ENCODE data around the gene PEF1.

Gene PEF1

DNA sequence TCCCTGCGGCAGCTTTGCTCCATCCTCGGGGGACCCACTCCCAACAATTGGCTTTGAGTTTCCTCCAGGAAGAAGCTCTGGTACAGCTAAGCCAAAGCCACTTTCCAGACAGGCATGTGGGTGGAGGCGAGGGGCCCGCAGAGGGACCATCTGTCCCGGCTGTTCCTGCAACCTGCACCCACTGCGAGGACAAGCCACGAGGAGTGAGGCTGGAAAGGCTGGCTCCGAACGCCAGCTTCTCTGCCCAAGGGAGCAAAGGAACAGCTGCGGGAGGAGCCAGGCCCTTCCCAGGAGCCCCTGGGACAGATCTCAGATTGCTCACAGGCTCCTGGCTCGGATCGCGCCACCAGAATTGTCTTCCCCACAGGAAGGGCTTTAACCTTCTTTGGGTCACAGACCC is 28.3 kb upstream of the PEF1 start:
- no peak overlapping the region for H3K4me3 ChIP-seq (ENCODE audit: low read depth, low read length)
- DNase-seq (ENCODE audit: low read depth) = no peak
- TF ChIP-seq, protein P1, sequence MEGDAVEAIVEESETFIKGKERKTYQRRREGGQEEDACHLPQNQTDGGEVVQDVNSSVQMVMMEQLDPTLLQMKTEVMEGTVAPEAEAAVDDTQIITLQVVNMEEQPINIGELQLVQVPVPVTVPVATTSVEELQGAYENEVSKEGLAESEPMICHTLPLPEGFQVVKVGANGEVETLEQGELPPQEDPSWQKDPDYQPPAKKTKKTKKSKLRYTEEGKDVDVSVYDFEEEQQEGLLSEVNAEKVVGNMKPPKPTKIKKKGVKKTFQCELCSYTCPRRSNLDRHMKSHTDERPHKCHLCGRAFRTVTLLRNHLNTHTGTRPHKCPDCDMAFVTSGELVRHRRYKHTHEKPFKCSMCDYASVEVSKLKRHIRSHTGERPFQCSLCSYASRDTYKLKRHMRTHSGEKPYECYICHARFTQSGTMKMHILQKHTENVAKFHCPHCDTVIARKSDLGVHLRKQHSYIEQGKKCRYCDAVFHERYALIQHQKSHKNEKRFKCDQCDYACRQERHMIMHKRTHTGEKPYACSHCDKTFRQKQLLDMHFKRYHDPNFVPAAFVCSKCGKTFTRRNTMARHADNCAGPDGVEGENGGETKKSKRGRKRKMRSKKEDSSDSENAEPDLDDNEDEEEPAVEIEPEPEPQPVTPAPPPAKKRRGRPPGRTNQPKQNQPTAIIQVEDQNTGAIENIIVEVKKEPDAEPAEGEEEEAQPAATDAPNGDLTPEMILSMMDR (IDR thresholded peaks at IDR 0.05; ENCODE audit: control insufficient read depth, extremely low read depth, insufficient read depth) = no peak

DNA sequence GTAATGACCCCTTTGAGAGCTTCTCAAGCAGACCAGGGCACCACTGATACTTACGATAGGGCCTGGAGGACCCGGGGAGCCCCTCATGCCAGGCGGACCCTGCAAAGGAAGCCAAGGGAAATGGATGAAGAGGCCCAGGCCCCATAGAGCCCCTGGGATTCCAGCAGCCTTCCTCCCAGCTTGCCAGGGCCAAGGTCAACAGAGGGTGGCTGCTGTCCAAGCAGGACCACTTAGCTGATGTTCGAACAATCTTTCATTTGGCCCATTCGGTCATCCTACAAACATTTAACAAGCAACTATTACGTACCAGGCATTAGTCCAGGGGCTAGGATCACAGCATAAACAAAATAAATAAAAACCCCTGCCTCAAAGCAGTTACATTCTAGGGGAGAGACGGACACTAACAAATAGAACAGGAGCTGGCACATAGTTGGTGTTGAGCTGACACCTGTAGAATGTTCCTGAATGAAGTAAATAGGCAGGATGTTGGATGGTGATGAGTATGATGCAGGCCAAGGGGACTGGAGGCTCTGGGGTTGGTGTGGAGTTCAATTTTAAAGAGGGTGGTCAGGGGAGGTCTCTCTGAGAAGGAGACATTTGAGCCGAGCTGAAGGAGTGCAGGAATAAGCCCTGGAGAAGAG is 27.0 kb upstream of the PEF1 start:
- TF ChIP-seq, protein P1 (IDR thresholded peaks at IDR 0.05; ENCODE audit: control insufficient read depth, extremely low read depth, insufficient read depth) = no peak
- H3K4me3 ChIP-seq (ENCODE audit: low read depth, low read length) = no peak overlapping the region
- no peak for DNase-seq (ENCODE audit: low read depth)

DNA sequence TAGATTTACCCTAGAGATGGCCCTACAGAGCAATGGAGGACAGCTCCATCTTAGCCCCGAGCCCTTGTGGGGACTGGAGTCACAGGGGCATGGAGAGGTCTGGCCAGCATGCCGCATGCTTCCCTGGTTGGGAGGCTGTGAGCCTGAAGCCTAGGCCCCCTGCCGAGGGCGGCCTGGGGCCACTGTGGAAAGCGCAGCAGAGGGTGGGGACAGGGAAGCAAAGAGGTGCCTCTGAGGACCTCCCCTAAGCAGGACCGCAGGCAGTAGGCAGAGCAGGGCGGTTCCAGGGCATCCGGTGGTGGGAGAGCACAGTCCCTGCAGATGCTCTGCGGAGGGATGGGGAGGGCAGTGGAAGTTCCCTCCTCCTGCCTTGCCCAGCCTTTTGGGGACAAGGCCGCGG is 26.5 kb upstream of the PEF1 start:
- TF ChIP-seq, protein P1 (IDR thresholded peaks at IDR 0.05; ENCODE audit: control insufficient read depth, extremely low read depth, insufficient read depth) = no peak
- no peak overlapping the region for H3K4me3 ChIP-seq (ENCODE audit: low read depth, low read length)
- DNase-seq (ENCODE audit: low read depth) = no peak

DNA sequence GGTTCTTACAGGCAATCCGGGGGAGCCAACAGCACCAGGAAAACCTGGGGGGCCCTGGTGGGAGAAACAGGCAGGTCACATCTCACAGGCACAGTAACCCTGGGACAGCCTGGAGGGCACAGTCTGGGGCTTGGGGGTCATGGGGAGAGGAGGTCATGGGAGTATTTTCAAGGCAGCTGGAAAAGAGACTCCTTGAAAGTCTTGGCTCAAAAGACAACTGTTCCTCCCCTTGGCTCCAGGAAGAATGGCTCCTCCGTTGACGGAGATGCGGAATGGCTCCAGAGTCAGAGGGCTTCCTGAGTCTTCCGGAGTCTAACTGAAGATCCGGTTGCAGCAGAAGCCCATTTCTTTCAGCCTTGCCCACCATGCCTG is 25.9 kb upstream of the PEF1 start:
- no peak for DNase-seq (ENCODE audit: low read depth)
- TF ChIP-seq, protein P1 (IDR thresholded peaks at IDR 0.05; ENCODE audit: control insufficient read depth, extremely low read depth, insufficient read depth) = no peak
- H3K4me3 ChIP-seq (ENCODE audit: low read depth, low read length) = peak overlapping the region; percentile 47

DNA sequence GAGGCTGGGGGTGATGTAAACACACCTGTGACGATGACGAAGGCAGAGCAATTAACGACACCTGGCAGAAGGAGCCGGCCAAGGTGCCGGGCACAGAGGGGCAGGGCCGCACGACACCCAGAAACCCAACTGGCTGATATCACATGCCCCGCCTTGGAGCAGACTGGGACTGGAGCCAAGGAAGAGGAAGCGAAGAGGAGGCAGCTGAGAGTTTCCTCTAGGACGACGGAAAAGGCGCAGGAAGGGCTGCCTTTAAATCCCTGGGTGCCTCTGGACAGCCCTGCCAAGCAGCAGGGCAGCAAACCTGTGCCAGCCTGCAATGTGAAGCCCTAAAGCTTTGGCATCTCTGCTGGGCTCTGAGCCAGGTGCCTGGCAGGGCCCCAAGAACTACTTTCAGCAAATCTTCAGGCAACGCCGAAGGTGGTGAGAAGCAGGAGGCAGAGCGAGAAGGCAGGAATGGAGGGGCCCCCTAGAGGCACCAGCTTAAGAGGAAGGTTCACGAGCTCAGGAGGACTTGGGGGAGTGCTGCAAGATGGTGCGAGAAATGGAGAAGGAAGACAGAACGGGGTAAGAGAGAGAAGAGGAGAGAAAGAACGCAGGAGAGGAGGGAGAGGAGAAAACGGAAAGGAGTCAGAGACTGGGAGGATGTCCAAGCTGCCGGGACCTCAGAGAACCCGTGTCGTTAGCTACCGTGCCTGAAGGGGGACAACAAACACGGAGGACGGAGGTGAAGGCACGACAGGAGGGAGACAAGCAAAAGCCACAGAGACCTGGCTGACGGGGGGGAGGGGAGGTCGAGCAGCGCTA is 25.3 kb upstream of the PEF1 start:
- TF ChIP-seq, protein P1 (IDR thresholded peaks at IDR 0.05; ENCODE audit: control insufficient read depth, extremely low read depth, insufficient read depth) = peak; percentile 32
- H3K4me3 ChIP-seq (ENCODE audit: low read depth, low read length) = peak overlapping the region; percentile 47

DNA sequence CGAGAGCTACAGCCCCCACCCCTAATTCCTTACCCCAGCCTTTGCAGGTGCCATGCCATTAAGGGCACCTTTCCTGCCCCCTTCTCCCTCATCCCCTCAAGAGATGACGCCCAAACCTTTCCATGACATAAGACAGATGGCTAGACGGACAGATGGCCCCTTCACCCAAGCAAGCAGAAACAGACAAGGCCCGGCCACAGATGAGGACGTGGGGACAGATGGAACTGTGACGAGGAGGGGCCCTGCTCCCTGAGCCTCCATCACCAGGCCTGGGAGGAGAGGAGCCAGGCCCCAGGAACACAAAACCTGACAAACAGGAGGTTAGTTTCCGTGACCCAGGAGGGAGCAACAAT is 24.7 kb upstream of the PEF1 start:
- H3K4me3 ChIP-seq (ENCODE audit: low read depth, low read length) = peak overlapping the region; percentile 47; the same call in 1 of the 2 replicates
- DNase-seq (ENCODE audit: low read depth) = no peak
- TF ChIP-seq, protein P1 (IDR thresholded peaks at IDR 0.05; ENCODE audit: control insufficient read depth, extremely low read depth, insufficient read depth) = no peak

More for the DNA sequence above, 25.3 kb upstream of the PEF1 start:
- DNase-seq (ENCODE audit: low read depth) = peak; percentile 75

All from LNCaP clone FGC (cell line).